PFSK-1 (cell line): Measurements from ENCODE around the gene PLEKHB2.

Experiments used
- POLR2AphosphoS5 ChIP-seq: IDR thresholded peaks from 2 replicates; pipeline ENCODE4 v1.6.1; 2012; ENCODE audit warnings: low read depth, mild to moderate bottlenecking, control low read depth, low read length, moderate library complexity
- SIN3A ChIP-seq: IDR thresholded peaks from 2 replicates; pipeline ENCODE4 v1.6.1; 2012; ENCODE audit warnings: mild to moderate bottlenecking, low read length, moderate library complexity, borderline replicate concordance; ENCODE audit not compliant: insufficient read depth
- TAF1 ChIP-seq: IDR thresholded peaks from 2 replicates; pipeline ENCODE4 v1.6.1; 2012; ENCODE audit warnings: low read length, control low read depth, borderline replicate concordance; ENCODE audit not compliant: insufficient read depth
- TF ChIP-seq, protein P1 (sequence below), 2 experiments: IDR thresholded peaks; 2 replicates each; pipeline versions ENCODE4 v1.6.1 to v1.8.0; 2011 to 2012; ENCODE audit warnings: low read depth in 2 of 2, low read length in 2 of 2, control low read depth in 1 of 2, inconsistent platforms in 1 of 2, mild to moderate bottlenecking in 1 of 2, moderate library complexity in 1 of 2; ENCODE audit not compliant: insufficient read depth in 1 of 2

DNA sequence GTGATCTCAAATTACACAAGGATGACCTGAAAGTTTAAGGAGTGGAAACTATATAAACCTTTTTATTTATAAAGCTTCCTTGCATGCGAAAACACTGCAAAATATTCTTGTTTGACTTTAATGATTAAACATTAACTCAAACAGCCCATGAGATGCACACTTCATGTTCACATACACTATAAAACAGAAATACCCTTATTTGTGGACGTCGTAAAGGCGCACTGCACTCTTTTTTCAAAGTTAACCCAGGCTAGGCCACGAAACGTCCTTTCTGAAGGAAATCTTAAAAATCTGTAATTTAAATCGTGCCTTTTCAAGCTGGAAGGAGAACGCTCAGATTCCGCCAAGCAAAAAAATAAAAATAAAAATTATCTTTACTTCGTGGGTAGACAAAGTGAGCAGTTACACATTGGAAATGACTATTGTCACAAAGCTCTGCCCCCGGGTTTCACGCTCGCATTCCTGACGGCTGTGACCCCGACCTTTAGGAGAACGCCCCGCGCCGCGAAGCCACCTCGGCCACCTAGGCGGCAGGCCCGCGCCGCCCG is 12.6 kb upstream of the PLEKHB2 start:
- TF ChIP-seq, protein P1, sequence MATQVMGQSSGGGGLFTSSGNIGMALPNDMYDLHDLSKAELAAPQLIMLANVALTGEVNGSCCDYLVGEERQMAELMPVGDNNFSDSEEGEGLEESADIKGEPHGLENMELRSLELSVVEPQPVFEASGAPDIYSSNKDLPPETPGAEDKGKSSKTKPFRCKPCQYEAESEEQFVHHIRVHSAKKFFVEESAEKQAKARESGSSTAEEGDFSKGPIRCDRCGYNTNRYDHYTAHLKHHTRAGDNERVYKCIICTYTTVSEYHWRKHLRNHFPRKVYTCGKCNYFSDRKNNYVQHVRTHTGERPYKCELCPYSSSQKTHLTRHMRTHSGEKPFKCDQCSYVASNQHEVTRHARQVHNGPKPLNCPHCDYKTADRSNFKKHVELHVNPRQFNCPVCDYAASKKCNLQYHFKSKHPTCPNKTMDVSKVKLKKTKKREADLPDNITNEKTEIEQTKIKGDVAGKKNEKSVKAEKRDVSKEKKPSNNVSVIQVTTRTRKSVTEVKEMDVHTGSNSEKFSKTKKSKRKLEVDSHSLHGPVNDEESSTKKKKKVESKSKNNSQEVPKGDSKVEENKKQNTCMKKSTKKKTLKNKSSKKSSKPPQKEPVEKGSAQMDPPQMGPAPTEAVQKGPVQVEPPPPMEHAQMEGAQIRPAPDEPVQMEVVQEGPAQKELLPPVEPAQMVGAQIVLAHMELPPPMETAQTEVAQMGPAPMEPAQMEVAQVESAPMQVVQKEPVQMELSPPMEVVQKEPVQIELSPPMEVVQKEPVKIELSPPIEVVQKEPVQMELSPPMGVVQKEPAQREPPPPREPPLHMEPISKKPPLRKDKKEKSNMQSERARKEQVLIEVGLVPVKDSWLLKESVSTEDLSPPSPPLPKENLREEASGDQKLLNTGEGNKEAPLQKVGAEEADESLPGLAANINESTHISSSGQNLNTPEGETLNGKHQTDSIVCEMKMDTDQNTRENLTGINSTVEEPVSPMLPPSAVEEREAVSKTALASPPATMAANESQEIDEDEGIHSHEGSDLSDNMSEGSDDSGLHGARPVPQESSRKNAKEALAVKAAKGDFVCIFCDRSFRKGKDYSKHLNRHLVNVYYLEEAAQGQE (IDR thresholded peaks at IDR 0.05; ENCODE audit: insufficient read depth in 1 of 2, low read depth in 2 of 2, low read length in 2 of 2) = no peak
- TF ChIP-seq TAF1 (no peak), POLR2AphosphoS5 (no peak), SIN3A (no peak)
